Body of pancreas (tissue), 4 donors: ENCODE results near the gene TEX35.

Experiments
- CTCF ChIP-seq, 7 experiments: fragments of 450-650 bp in 4 of 7; fragments of 200-600 bp in 3 of 7; sonication (generic) in 3 of 7; IDR thresholded peaks; one replicate each; pipeline ENCODE4 v1.5.1; 2016 to 2019; ENCODE audit warnings: antibody characterized with exemption in 7 of 7
- POLR2A ChIP-seq, 3 donors: fragments of 450-650 bp; IDR thresholded peaks; one replicate each; pipeline ENCODE4 v1.6.1; 2016; ENCODE audit warnings: antibody characterized with exemption in 3 of 3, mild to moderate bottlenecking in 2 of 3

- TF ChIP-seq POLR2A (IDR thresholded peaks at IDR 0.05) = no peak
- no peak for TF ChIP-seq CTCF (IDR thresholded peaks at IDR 0.05)
Measured at GRCh38 chr1:178528953-178529335, 16.0 kb downstream of the TEX35 start.
